GM18508 (cell line): ENCODE measurements around the gene TMTC3.
"Not testable (repeated sequence)": the region's sequence is repeated elsewhere in the genome, so short reads cannot be mapped to it uniquely, and the experiment has no call there.

Experiments
- ATAC-seq: cut with Tn5 transposase; IDR thresholded peaks from one replicate; pipeline ENCODE4 v1.9.1; 2021; ENCODE audit warnings: moderate number of reproducible peaks; ENCODE audit not compliant: insufficient read depth, unreplicated experiment

The TMTC3 gene

DNA sequence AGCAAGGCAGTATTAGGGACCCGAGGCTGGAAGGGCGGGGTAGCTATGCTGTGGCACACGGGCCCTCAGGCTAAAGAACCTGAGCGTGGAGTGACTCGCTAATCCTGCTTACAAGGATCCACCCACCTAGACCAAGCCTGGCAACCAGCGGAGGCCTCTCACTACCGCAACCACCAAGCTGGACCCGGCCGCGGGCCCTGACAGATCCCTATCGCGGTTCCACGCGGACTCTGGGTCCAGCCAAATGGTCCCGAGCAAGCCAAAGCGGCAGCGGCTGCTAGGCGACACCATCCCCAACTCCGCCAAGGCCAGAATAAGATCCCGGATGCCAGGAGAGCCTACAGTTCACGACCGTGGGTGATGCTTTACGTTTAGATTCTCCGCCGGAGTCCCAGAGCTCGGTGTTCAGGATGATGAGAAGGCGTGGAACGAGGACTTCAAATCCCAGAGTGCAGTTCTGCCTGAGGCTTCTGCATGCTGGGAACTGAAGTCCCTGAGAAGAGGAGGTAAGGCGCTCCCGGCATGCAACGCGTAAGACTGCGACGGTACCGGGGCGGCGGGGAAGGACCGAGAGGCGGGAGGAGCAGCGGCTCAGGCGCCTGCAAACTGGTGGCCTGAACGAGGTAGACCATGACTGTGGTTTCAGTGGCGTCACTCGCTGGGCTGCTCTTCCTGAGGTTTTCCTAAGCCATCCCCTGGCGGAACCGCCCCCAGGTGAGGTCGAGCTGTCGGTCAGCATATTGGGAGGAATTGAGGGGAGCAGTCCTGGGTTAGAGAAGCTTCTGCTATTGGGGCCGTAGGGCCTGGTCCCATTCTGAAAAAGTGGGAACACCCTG is at the start of gene TMTC3, which contains the start of gene CEP290:
TMTC3 (plus strand) TSS at position 534 of the 836 bp plus-strand sequence. CDS start 6,009 bp downstream, outside the sequence.
CEP290 (minus strand) TSS at position 315 of the 836 bp plus-strand sequence. CDS start 781 bp downstream, outside the sequence.
- ATAC-seq, result peak; percentile 94

DNA sequence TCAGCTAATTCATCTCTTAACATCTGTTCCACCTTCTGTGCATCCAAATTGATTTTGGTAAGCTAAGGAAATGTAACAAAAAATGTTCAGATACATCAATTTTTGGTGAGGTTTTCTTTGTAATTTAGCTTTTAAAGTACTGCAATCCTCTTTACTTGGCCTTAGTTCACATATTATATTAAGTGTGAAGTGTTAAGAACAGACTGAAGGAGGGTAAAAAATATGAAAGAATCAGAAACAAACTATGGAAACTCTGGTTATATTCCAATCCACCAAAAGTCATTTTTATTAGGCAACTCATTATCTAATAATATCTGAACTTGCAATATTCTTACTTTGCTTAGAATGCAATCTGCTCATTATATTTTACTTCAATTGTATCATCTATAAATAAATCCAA is 49.3 kb upstream of the TMTC3 start:
- no peak for ATAC-seq

DNA sequence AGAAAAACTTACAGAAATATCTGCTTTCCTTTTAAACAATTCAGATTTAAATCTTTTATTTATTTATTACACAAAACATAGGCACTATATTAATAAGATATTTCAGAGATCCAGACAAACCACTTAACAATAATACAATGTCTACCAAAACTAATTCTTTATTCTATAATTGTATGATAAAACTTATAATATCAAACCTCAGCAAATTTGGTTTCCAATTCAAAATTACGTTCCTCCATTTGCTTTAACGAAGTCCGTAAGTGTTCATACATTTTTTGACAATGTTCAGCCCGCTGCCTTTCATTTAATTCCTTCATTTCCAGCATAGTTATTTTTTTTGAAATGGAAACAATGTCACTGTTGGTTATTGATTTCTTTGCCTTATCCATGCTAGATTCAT is 48.5 kb upstream of the TMTC3 start:
- no peak for ATAC-seq

DNA sequence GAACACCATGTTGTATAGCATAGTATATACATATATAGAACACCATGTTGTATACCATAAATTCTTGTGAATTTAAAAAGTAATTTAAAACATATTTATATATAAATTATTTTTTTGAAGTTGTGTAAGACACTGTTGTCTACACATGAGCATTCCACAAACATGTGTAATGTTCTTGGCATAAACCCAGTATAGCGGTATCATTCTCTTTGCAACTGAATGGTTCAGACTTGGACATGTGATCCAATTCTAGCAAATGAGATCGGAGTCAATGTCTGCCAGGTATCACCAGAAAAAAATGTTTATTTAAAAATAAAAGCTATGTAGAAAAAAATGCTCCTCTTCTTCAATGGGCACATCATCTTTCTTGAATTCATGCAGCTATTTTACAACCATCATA is 34.1 kb upstream of the TMTC3 start:
- ATAC-seq, result no peak

DNA sequence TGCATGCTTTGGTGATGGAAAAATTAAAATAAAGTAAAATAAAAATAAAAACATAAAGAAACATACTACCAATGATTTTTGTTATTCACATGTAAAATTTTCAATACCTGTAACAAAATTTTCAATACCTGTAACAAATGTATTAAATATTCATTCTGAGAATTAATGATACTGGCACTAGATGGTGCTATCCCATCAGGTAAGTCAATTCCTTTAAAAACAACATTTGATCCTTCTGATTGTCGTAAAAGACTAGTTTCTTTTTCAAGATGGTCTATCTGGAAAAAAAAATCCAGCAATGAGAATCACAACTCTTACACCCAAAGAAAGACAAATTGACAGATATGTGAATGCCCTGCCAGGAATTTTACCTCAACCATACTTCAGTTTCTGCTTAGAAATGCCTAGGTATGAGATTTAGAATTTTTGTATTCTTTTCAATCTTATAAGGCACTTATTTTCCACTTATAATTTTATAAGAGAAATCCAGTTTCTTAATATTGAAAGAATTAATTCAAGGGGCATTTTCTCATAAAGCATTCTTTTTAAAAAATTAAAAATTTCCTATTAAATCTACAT is 30.9 kb upstream of the TMTC3 start:
- no peak for ATAC-seq

DNA sequence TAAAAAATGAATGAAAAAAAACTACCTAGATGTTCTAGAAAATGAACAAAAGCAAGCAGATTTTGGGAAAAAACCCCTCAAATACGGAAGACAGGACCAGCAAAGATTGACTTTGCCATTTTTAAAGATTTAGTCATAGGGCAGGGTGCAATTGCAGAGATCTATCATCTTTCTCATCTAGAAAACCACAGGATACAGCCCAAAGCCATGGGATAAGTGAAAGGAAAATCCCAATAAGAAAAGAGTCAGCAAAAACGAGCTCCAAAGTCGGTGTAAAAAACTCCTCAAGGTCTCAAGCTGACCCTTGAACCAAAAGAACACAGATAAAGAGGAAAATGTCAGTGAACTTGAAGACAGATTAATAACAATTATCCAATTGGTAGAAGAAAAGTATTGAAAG is 28.2 kb upstream of the TMTC3 start:
- ATAC-seq, result no peak

DNA sequence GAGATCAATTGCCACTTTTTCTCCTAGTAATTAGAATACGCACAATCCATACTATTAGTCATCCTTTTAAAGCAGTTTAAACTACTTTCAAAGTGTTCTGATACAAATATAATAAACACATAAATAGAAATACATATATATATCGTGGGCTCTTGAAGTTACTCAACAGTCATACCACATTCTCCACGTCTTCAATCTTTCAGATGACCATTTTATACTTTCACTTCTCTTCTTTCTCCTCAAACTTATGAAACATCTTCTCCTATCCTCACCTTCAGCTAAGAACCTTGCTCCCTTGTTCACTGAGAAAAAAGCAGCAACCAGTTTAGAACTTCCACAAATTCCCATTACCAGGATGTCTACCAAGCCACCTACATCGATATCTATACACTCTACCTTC is 19.4 kb upstream of the TMTC3 start:
- ATAC-seq, result no peak

DNA sequence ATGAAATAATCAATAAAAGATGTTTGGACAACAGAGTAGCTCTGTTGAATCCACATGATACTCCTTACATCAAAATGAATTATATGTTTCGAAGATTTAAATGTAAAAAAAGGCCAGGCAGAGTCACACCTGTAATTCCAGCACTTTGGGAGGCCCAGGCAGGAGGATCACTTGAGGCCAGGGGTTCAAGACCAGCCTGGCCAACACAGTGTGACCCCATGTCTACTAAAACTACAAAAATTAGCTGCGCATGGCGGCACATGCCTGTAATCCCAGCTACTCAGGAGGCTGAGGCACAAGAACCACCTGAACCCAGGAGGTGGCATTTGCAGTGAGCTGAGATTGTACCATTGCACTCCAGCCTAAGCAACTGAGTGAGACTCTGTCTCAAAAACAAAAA is 15.0 kb upstream of the TMTC3 start:
- ATAC-seq, result no peak

DNA sequence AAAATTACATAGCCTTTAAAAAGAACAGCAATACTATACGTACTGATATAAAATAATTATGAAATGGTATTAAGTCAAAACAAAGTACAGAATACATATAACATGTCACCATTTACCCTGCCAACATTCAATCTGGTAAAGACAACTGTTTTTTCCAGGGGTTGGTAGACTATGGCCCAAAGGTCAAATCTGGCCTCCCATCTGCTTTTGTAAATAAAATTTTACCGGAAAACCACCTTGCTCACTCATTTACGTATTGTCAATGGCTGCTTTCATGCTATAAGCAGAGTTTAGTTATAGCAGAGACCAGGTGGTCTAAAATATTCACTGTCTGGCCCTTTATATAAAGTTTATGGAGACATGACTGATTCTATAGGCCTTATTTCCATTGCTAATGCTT is 14.3 kb upstream of the TMTC3 start:
- no peak for ATAC-seq

DNA sequence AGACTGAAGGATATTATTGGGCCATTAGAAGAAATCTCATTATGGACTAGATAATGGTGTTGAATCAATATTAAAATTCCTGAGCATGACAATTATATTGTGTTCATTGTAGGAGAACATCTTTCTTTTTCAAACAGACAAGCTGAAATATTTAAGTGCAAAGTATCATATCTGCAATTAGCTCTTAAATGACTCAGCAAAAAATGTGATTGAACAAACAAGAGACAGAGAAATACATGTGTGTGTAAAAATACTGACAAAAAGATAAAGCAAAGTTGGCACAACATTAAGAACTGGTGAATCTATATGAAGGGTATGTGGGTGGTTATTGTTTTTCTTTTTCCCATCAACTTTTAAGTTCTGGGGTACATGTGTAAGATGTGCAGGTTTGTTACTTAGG is 9.7 kb upstream of the TMTC3 start:
- no peak for ATAC-seq

DNA sequence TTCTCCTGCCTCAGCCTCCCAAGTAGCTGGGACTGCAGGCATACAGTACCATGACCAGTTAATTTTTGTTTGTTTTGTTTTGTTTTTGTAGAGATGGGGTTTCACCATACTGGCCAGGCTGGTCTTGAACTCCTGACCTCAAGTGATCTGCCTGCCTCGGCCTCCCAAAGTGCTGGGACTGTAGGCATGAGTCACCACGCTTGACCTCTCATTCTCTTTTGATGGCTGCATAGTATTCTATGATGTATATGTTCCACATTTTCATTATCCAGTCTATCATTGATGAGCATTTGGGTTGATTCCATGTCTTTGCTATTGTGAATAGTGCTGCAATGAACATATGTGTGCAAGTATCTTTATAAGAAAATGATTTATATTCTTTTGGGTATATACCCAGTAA is 8.9 kb upstream of the TMTC3 start:
- not testable (repeated sequence) for ATAC-seq

DNA sequence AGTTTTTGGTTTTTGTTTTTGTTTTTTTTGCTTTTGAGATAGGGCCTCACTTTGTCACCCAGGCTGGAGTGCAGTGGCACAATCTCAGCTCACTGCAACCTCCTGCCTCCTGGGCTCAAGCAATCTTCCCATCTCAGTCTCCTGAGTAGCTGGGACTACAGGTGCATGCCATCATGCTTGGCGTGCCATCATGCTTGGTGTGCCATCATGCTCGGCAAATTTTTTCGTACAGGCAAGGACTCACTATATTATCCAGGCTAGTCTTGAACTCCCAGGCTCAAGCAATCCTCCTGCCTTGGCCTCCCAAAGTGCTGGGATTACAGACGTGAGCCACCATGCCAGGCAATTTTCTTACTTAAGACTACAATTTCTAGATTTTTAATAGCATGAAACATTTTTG is 2.4 kb upstream of the TMTC3 start:
- ATAC-seq, result not testable (repeated sequence)

DNA sequence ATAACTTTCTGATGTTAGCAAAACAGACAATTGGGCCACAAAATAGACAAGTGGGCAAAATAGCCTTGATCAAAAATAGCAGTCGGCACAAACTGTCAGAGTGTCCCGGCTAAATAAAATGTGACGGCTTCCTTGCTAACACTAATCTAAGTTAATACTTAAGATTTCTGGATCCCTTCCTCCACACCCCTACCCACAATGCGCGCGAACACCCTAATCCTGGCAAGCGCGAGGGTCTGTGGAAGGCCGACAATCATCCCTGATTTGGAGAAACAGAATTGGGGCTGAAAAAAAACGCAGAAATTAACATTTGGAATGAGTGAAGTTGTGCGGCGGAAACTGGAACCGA is 708 bp upstream of the TMTC3 start:
- no peak for ATAC-seq

DNA sequence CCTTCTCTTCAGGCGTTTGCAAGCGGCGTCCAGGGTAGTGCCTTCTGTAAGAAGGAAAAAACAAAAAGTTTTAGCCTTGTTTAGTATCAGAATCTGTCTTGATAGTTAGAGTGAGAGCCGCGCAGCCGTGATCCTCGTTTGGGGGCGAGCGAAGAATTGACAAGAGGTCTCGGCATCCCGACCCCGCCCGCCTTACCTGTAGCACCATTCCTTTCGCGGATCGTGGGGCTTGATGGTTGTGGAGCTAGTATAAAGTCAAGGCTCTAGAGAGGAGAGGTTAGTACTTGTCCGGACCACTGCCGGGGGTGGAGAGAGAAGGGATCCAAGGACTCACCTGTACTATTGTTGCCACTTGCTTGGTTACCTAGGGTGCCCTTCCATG is 494 bp downstream of the TMTC3 start:
- ATAC-seq, result no peak

DNA sequence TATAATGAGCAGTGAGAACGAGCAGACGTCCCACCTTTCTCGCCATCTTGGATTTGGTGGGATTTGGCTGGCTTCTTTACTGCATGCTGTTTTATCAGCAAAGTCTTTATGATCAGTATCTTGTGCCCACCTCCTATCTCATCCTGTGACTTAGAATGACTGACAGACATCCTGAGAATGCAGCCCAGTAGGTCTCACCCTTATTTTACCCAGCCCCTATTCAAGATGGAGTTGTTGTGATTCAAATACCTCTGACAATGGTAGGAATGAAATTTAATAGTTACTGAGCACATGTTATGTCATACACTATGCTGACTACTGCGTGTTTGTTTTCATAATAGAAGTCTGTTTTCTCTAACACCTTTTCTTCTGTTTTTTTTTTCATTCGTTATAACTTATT is 1.9 kb downstream of the TMTC3 start:
- no peak for ATAC-seq

DNA sequence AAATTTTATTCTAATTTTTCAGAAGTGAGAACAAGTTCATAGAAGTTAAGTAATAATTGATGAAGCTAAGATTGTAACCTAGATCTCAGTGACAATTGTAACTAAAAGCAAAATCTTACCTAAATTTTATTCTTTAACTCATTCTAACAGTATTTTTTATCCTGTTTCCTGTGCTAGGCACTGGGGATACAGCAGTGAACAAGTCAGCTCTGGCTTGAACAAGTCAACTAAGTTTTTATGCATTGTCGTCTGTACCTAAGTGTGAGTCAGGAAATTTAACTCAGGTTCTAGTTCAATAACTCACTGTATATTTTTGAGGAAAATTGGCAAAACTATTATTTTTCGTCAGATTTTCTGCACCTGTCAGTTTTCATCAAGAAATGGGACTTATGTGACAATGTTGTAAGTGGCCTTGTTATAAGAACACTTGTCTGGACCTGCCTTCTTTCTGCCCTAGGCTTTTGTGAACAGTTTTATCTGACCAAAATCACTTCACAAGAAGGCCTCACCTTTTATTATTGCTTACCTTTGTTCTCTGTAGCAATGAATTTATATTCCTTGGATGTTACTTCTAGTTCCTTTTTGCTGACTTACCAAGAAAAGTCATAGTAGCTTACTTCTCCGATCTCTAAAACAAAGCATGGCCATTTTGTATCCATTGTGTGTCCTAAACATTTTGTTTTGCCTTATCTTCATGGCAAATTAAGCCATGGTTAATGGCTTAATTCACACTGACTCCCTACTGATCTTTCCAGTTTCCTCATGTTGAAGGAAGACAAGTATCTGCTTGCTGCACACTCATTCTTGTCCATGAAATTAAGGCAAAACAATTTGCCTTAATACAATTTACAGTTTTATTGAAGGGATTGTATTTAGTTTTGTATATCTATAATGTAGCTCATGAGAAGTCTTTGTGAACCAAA is 2.7 kb downstream of the TMTC3 start:
- no peak for ATAC-seq

DNA sequence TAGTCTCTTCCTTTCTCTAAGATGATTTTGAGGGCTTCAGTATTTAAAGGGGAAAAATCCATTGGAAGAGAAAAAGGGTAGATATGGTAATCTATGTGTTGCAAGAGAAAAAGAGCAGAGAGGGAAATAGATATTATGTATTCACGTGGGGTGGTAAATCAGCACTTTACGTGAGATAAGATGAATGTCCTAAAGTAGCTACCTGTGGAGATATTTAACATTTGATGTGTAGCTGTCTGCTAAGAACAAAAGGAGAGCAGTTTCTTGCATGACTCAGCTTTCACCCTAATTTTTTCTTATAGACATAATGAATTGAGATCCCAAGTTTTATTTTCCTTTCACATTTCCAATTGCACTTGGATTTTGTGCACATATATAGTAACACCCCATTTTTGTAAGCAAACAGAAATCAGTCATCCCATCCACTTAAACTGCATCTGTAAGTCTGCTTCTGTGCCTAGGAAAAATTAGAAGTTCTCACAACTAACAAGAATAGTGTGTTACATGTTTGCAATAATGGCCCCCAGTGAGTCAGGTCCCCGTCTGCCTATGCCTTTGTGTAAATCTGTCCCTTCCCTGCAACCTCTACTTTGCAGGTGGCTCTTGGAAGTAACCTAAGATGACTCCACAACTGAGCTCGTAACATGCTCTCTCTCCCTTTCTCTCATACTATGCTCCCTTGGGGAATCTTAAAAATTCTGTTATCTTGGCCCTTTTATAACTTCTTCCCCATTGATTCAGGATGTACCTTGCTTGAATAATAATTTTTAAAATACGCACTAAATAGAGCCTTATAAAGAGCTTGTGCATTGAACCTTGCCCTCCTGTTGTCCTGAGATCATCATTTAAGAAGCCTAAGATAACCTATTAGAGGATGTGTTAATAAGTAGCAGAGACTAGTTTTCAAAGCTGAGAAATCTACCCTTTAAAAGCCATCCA is 3.7 kb downstream of the TMTC3 start:
- ATAC-seq, result no peak

DNA sequence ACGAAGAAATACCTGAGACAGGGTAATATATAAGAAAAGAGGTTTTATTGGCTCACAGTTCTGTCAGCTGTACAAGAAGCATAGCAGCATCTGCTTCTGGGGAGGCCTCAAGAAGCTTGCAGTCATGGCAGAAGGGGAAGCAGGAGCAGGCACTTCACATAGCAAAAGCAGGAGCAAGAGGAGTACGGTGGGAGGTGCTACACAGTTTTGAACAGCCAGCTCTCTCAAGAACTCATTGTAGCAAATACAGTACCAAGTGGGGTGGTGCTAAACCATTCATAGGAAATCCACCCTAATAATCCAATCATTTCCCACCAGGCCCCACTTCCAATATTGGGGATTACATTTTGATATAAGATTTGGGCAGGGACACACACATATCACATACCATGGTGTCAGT is 8.0 kb downstream of the TMTC3 start:
- ATAC-seq, result no peak

DNA sequence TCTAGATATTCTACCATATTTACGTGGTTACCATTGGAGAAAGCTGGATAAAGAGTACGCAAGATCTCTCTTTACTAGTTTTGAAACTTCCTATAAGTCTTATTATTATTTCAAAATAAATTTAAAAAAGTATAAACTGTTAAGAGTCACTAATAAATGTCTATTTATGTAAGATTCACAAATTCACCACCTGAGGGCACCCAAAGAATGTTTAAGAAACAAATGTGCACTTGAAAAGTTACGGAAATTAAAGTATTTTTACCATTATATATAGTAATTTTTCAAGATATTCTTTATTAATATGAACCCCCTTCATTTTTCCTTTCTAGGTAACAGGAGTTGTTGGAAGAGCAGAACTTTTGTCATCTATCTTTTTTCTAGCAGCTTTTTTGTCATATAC is 11.9 kb downstream of the TMTC3 start:
- no peak for ATAC-seq

DNA sequence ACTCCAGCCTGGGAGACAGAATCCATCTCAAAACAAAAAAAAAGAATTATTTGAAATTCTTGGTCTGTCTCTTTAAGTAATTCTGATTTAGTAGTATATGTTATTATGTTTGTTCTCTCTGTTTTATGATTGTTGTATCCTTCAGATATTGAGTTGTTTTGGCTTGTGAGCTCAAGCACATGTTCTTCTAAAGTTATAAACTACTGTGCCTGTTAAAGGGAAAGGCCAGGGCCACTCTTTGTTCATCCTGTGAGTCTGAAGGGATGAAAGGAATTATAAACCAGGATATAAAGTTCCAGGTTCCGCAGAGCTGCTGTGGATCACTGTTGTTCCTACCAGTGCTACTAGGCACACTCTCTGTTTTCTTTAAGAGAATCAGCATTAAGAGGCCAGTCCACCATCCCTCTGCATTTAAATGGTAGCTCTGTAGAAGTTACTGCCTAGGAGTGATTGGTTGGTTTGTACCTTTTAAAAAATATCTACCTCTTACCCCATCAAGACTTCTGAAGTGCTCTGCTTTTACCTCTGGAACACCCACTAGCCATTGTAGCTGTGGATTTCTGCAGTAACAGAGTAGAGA is 14.1 kb downstream of the TMTC3 start:
- ATAC-seq, result no peak
